Left renal pelvis (tissue), 4 donors: Measurements from ENCODE around the gene TRAPPC13. TPM values are rescaled to one million over a fixed set of nuclear protein-coding genes. Genes with fewer than 3 reads are reported as not detected.
"Not testable (repeated sequence)": the region's sequence is repeated elsewhere in the genome, so short reads cannot be mapped to it uniquely, and the experiment has no call there.

ENCODE experiments used
- DNase-seq, 4 donors: peaks; one replicate each; pipeline ENCODE4 v3.0.0-alpha.2; 2013; ENCODE audit warnings: low read depth in 4 of 4, low spot score in 3 of 4
- polyA plus RNA-seq, 4 donors: library from polyadenylated mRNA; unstranded; fragments of 120-200 nt; gene quantifications; one replicate each; pipeline ENCODE4 v1.2.1, GENCODE V29; 2013; ENCODE audit not compliant: insufficient read length in 4 of 4

Gene TRAPPC13
- polyA plus RNA-seq, 4 donors = 27.1 to 35.7 (median 33.0) TPM

DNA sequence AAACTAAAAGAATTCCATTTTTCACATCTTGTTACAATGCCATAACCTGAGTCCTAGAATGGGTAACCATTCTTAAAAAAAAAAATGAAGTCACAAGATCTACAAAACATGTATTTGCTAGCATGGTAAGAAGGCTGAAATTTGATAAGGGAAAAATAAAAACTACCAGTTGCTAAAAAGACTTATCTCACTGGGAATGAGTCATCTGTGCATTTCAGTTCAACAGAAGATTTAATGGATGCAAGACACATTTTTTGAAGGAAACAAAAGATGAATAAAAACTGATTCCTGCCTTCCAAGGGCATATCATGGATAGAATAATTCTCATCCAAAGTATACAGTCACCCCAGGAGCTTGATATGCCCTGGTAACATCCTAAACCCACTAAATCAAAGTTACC, 49.9 kb downstream of the TRAPPC13 start:
- DNase-seq = no peak

DNA sequence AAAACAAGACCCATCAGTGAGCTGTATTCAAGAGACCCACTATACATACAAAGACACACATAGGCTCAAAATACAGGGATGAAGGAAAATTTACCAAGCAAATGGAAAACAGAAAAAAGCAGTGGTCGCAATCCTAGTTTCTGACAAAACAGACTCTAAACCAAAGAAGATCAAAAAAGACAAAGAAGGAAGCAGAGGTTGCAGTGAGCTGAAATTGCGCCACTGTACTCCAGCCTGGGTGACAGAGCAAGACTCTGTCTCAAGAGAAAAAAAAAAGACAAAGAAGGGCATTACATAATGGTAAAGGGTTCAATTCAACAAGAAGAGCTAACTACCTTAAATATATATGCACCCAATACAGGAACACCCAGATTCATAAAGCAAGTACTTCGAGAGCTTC, 51.2 kb downstream of the TRAPPC13 start:
- not testable (repeated sequence) for DNase-seq

DNA sequence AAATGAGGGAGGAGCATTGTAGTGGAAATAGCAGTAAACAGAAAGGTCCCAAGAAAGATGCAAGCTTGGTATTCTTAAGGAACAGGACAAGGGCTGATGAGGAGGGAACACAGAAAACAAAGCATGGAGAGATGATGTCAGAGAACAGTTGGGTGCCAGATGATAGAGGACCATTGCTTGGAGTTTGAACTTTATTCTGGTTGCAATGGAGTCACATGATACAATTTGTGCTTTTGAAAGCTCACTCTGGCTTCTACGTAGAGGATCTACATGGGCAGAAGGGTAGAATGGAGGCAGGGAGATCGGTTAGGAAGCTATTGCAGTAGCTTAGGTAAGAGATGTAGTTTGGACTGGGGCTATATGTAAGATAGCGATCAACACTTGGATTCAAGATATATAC, 57.3 kb downstream of the TRAPPC13 start:
- DNase-seq = no peak

DNA sequence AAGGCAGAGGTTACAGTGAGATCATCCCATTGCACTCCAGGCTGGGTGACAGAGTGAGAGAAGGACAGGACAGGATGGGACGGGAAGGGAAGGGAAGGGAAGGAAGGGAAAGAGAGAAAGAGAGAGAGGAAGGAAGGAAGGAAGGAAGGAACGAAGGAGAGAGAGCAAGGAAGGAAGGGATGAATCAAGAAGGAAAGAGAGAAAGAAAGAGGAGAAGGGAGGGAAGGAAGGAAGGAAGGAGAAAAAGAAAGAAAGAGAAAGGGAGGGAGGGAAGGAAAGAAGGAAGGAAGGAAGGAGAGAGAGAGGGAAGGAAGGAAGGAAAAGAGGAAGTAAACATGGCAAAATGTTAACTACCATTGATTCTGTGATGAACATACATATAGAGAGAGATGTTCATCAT, 68.3 kb downstream of the TRAPPC13 start:
- no peak for DNase-seq

DNA sequence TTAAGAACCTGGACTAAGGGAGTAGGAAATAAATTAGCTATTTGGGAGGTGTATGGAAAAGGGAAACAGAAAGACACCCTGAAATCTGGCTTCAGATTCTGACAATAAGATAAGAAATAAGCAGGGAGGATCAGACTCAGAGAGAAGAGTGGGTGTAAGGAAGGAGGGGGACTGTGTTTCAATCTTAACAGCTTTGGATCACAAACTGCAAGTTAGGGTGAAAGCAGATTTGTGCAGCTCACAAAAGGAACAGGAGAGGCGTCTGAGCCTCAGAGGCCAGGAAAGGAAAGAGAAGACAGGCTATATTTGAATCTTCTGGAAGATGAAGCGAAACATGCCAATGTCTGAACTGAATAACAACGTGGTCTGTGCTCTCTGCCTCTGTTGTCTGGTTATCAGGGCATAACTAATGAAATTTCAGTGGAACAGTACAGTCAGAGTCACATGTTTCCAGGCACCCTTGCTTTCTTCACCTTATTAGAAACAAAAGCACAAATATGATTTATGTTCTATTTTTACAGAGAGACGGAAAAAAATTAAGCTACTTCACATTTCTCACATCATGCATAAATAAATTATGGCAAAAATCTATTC, 70.4 kb downstream of the TRAPPC13 start:
- DNase-seq = no peak

DNA sequence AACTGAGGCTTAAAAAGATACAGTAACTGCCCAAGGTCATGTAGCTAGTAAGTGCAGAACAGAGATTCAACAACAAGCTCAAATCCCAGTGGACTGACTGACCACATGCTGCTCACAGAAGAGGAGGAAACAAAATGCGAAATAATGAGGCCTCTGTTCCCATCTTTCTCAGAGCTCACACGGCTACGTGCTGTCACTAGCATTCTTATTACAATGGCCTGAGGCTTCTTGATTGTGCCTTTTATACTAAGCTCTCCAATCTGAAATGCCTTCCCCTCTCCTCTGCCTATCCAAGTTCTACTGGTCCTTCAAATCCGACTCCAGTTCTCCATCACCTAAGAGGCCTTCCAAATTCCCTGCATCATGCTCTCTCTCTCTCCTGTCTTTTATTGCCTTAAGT, 71.1 kb downstream of the TRAPPC13 start:
- no peak for DNase-seq

DNA sequence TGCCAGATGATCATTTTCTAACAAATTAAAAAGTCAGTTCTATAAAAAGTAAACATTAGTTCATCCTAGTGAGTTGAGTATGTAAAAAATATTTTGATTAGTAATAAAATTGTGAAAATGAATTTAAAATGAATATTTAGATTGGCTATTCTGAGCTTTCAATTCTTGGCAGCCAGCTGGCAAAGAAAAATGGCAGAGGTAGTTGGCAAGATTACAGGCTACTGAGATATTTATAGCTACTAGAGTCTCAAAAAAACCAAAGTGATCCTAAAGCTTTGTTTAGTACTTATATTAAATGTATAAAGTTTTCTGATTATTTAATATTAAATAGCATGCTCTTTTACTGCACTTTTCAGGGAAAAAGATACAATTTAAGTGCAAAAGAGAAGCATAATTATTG, 72.1 kb downstream of the TRAPPC13 start:
- no peak for DNase-seq

DNA sequence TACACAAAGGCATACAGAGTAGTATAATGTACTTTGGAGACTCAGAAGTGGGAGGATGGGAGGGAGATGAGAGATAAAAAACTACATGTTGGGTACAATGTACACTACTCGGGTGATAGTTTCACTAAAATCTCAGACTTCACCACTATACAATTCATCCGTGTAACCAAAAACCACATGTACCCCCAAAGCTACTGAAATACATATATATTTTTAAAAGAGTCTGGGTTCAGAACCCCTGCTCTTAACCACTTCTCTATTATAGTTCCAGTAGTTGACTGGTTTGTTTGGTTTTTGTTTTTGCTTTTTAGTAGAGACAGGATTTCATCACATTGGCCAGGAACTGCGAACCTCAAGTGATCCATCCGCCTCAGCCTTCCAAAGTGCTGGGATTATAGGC, 74.5 kb downstream of the TRAPPC13 start:
- DNase-seq = no peak

DNA sequence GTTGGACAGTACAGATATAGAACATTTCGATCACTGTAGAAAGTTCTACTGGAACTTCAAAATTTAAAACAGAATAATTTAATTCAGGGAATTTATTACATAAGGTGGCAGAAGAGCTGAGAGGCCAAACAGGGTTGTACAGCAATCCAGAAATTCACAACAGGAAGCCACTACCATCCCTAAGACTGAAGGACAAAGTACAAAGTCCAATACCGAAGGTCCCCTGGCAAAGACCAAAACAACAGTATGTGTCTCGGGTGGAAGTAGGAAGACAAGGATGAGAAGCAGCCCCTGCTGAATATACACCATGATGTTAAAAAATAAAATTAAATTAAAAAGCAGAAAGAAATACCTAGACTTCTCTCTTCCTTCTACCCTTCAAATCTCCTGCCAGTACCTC, 77.2 kb downstream of the TRAPPC13 start:
- no peak for DNase-seq

DNA sequence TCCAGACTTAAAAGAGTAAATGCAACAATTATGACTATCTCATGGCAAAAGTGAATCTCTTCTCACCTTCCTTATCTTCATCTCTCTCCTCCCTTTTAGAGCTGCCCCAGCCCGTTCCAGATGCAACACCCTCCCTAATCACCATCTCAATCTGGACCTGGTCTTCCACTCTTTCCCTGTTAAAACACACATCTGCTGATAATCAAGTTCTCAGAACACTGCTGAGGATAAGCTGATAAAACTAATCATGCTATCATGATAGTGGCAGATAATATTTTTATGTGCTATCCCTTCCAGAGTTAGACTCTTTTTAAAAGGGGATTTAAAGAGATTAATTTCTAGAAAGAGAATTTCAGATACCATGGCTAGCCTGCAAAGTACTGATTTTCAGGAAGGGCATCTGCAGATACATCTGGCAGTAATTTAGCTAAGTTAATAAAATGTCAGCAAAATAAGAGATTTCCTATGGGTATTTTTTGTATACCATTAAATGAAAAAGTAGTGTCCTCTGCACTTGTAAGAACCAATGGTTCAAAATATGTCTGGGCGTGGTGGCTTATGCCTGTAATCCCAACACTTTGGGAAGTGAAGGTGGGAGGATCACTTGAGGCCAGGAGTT, 79.9 kb downstream of the TRAPPC13 start:
- DNase-seq = no peak

DNA sequence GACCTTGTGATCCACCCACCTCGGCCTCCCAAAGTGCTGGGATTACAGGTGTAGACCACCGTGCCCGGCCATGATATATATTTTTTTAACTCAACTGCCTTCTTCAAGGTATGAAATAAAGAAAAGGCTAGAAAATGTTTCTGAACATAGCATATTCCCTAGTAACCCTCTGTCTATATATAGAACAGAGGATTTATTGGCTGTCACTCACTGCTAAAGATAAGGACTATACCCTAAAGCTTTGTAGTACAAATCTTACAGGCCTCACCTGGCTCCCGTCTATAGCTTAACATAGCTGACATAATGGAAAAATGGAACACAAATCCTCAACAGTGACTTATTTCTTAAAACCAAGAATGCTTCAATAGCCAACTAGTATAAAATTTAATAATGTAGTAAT, 82.8 kb downstream of the TRAPPC13 start:
- no peak for DNase-seq

DNA sequence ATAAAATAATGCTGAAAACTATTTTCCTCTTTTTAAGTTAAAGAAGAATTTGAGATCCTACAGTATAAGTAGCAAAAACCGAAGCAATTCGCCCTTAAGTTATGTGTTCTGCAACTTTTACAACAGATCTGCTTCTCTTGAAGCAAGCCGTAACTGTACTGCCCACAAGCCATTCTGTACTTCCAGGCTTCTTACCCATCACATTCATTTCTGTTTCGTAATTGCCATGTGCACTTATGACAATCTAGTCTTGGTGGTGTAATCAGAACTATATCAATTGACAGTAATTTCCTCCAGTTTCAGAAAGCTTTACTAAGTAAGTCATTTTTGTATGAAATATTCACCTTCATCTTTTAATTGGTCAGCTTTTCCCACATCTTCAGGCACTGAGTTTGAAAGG, 83.3 kb downstream of the TRAPPC13 start:
- DNase-seq = no peak

Other genes starting within 250 kb of the TRAPPC13 start
- gene ADAMTS6, start 143.1 kb upstream of the TRAPPC13 start, polyA plus RNA-seq = 1 to 10 TPM; 2.6 to 8.1 (median 3.0) TPM
- gene CENPK, start 61.9 kb upstream of the TRAPPC13 start, polyA plus RNA-seq = 10 to 100 TPM; 32.0 to 40.1 (median 37.3) TPM
- 10 to 100 TPM; 64.0 to 90.9 (median 77.8) TPM for gene PPWD1, start 61.7 kb upstream of the TRAPPC13 start, polyA plus RNA-seq
- 10 to 100 TPM; 23.9 to 26.1 (median 24.5) TPM for gene TRIM23, start 694 bp upstream of the TRAPPC13 start, polyA plus RNA-seq
- 1 to 10 TPM; 3.5 to 5.5 (median 4.2) TPM for gene SHLD3, start within 50 bp of the TRAPPC13 start, polyA plus RNA-seq
- gene SGTB, start 97.1 kb downstream of the TRAPPC13 start, polyA plus RNA-seq = 10 to 100 TPM in 3 of 4 donors, 1 to 10 TPM in 1; 8.6 to 10.7 (median 10.2) TPM
- 10 to 100 TPM; 20.0 to 46.3 (median 34.7) TPM for gene NLN, start 97.2 kb downstream of the TRAPPC13 start, polyA plus RNA-seq